Progenitor cell of endocrine pancreas (in vitro differentiated cells): ENCODE data around the gene MSANTD1. TPM values are rescaled to one million over a fixed set of nuclear protein-coding genes. Genes with fewer than 3 reads are reported as not detected.
A peak's percentile ranks its signal among the peaks of the same experiment; 100 is the strongest.

ENCODE experiments used
- DNase-seq: peaks from one replicate; pipeline ENCODE4 v3.0.0; 2021; ENCODE audit warnings: low spot score; ENCODE audit not compliant: unreplicated experiment
- H3K27ac Mint-ChIP-seq: 2 replicates; pipeline ENCODE4 v1.8.0; 2021; ENCODE audit warnings: mild to moderate bottlenecking, moderate library complexity, mixed read lengths
- H3K27me3 Mint-ChIP-seq: 2 replicates; pipeline ENCODE4 v1.8.0; 2021; ENCODE audit warnings: mixed read lengths
- H3K36me3 Mint-ChIP-seq: 2 replicates; pipeline ENCODE4 v1.8.0; 2022; ENCODE audit warnings: mixed read lengths; ENCODE audit not compliant: insufficient read depth
- H3K4me1 Mint-ChIP-seq: 2 replicates; pipeline ENCODE4 v1.8.0; 2021; ENCODE audit warnings: low read depth, mixed read lengths
- H3K4me3 Mint-ChIP-seq: 2 replicates; pipeline ENCODE4 v1.8.0; 2021; ENCODE audit warnings: low read depth, mild to moderate bottlenecking, moderate library complexity, mixed read lengths
- H3K9me3 Mint-ChIP-seq: 2 replicates; pipeline ENCODE4 v1.8.0; 2021; ENCODE audit warnings: low read depth, mixed read lengths
- total RNA-seq: library from RNA; stranded (reverse); gene quantifications from 2 replicates; pipeline ENCODE4 v1.2.1, GENCODE V29; 2021
- TF ChIP-seq, protein P1 (sequence below): fragments of 200-600 bp; sonication (generic); IDR thresholded peaks from one replicate; pipeline ENCODE4 v1.5.0; 2021; ENCODE audit warnings: antibody characterized with exemption, mild to moderate bottlenecking; ENCODE audit not compliant: unreplicated experiment

MSANTD1 gene
- total RNA-seq, 1 donor from 2014 or later, result 2.1 TPM

DNA sequence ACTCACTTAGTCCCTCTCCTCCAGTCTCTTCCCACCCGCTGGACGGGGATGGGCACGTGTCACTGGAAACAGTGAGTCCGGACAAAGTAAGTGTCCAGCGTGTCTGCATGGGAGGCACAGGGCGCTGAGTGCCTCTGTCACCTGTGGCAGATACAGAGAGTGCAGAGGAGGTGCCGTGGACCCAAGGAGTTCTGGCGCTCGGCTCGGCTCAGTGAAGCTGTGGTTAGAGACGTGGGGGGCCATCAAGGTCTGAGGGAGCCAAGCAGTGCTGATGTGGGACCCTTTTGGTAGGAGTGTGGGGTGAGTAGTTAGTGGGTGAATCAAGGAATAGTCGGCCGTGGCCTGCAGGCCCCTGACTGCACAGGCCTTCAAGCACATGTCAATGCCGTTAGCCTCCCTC lies 40.1 kb upstream of the MSANTD1 start:
- no peak overlapping the region for H3K27ac Mint-ChIP-seq
- no peak overlapping the region for H3K4me3 Mint-ChIP-seq
- H3K36me3 Mint-ChIP-seq, result peaks cover 27% of the 10 kb centered on the region

DNA sequence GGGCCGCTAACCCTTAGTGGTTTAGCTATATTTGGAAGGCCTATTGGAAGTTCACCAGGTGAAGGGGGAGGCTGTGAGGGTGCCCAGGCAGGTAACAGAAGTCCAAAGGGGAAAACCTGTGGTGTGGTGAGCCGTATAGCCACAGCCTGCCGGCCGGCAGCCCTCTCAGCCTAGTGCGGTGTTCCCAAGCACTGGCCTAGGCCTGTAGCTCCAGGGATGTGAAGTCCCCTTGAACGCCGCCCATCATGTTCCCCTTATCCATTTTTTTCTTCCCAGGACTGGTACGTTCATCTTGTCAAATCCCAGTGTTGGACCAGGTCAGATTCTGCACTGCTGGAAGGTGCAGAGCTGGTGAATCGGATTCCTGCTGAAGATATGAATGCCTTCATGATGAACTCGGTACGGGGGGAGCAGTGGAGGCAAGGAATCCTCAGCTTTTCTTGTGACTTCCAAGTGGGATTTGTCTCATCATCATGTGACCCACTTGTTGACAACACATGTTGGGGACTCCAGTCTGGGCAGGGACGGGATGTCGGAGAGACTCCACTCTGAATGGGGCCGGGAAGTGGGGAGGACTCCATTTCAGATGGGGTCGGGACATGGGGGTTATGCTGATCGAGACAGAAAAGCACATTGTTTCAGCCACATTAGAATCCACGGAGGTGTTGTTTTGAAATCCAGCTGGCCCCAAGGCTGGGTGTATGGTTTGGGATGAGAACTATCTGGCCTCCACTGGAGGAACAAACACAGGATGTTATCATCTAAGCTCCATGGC lies 39.2 kb upstream of the MSANTD1 start:
- peaks cover 29% of the 10 kb centered on the region for H3K36me3 Mint-ChIP-seq
- no peak for DNase-seq
- no peaks in the 10 kb centered on the region for H3K9me3 Mint-ChIP-seq
- TF ChIP-seq, protein P1, sequence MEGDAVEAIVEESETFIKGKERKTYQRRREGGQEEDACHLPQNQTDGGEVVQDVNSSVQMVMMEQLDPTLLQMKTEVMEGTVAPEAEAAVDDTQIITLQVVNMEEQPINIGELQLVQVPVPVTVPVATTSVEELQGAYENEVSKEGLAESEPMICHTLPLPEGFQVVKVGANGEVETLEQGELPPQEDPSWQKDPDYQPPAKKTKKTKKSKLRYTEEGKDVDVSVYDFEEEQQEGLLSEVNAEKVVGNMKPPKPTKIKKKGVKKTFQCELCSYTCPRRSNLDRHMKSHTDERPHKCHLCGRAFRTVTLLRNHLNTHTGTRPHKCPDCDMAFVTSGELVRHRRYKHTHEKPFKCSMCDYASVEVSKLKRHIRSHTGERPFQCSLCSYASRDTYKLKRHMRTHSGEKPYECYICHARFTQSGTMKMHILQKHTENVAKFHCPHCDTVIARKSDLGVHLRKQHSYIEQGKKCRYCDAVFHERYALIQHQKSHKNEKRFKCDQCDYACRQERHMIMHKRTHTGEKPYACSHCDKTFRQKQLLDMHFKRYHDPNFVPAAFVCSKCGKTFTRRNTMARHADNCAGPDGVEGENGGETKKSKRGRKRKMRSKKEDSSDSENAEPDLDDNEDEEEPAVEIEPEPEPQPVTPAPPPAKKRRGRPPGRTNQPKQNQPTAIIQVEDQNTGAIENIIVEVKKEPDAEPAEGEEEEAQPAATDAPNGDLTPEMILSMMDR, result no peak
- H3K4me3 Mint-ChIP-seq, result no peak overlapping the region
- H3K27ac Mint-ChIP-seq, result no peak overlapping the region
- no peaks in the 10 kb centered on the region for H3K27me3 Mint-ChIP-seq
- H3K4me1 Mint-ChIP-seq, result peaks cover 11% of the 10 kb centered on the region

More for the DNA sequence above, 40.1 kb upstream of the MSANTD1 start:
- TF ChIP-seq, protein P1, result no peak
- Mint-ChIP-seq H3K9me3 (no peaks in the 10 kb centered on the region), H3K27me3 (no peaks in the 10 kb centered on the region), H3K4me1 (peaks cover 11% of the 10 kb centered on the region)
- no peak for DNase-seq

DNA sequence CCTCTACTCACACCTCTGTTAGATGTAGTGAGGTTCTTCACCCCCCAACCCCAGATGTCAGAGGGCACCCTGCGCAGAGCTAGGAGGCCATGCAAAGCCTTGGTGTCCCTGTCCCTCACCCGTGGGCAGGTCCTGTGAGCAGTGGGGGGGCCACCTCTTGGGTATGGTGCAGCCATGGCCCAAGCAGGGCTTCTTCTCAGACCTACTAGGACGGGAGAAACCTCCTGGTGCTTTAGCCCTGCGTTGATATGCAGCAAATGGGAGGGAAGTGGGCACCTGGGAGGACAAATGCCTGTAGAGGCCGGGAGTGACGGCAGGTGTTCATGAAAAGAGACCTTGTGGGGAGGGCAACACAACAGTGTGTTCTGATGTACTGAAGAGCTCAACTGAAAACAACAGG lies 38.5 kb upstream of the MSANTD1 start:
- Mint-ChIP-seq H3K4me3 (no peak overlapping the region), H3K4me1 (peaks cover 11% of the 10 kb centered on the region), H3K36me3 (peaks cover 31% of the 10 kb centered on the region), H3K27me3 (no peaks in the 10 kb centered on the region), H3K9me3 (no peaks in the 10 kb centered on the region), H3K27ac (peak overlapping the region; percentile 5)
- no peak for DNase-seq
- TF ChIP-seq, protein P1, result no peak

DNA sequence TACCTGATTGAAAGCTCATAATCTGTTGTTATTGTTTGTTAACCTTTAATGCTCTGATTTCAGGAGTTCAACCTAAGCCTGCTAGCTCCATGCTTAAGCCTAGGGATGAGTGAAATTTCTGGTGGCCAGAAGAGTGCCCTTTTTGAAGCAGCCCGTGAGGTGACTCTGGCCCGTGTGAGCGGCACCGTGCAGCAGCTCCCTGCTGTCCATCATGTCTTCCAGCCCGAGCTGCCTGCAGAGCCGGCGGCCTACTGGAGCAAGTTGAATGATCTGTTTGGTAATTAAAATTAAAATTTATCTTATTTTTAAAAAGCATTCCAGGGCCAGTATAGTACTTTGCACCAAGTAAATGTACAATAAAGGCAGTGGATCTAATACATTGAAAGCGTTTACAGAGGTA lies 37.1 kb upstream of the MSANTD1 start:
- H3K4me3 Mint-ChIP-seq, result no peak overlapping the region
- peaks cover 32% of the 10 kb centered on the region for H3K36me3 Mint-ChIP-seq
- H3K4me1 Mint-ChIP-seq, result peaks cover 10% of the 10 kb centered on the region
- no peaks in the 10 kb centered on the region for H3K27me3 Mint-ChIP-seq
- TF ChIP-seq, protein P1, result no peak
- no peak overlapping the region for H3K27ac Mint-ChIP-seq
- no peak for DNase-seq
- H3K9me3 Mint-ChIP-seq, result no peaks in the 10 kb centered on the region

DNA sequence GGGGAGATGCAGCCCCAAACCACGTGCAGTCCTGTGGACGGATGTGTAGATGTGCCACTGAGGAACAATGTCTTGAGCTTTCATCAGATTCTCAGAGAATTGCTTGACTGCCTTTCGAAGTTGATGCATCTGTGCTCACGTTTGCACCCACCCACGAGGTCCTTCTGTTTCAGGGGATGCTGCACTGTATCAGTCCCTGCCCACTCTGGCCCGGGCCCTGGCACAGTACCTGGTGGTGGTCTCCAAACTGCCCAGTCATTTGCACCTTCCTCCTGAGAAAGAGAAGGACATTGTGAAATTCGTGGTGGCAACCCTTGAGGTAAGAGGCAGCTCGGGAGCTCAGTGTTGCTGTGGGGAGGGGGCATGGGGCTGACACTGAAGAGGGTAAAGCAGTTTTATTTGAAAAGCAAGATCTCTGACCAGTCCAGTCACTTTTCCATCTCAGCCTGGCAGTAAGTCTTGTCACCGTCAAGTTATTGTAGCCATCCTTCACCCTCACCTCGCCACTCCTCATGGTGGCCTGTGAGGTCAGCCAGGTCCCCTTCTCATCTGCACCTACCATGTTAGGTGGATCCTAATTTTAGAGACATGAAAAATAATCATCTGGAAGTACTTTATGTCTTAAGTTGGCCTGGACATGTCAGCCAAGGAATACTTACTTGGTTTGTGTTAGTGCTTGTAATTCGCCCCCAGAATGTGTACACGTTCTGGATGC lies 36.4 kb upstream of the MSANTD1 start:
- Mint-ChIP-seq H3K9me3 (no peaks in the 10 kb centered on the region), H3K4me1 (peaks cover 4% of the 10 kb centered on the region), H3K27me3 (no peaks in the 10 kb centered on the region), H3K4me3 (no peak overlapping the region), H3K36me3 (peaks cover 34% of the 10 kb centered on the region), H3K27ac (no peak overlapping the region)
- DNase-seq, result no peak
- TF ChIP-seq, protein P1, result no peak
